A673 (cell line): Measurements from ENCODE around the gene C16orf74. TPM values are rescaled to one million over a fixed set of nuclear protein-coding genes. Genes with fewer than 3 reads are reported as not detected.
A peak's percentile ranks its signal among the peaks of the same experiment; 100 is the strongest.

ENCODE experiments used
- BruUV-seq: library from RNA; stranded (reverse); fragments of 400-500 nt; replicated peaks from 2 replicates; lab custom pipeline; 2021; lab: Mats Ljungman, UMichigan
- CTCF ChIA-PET: fragments of 300-600 bp; sonication (Branson Sonifier 250); formaldehyde crosslinking; loops from one replicate; lab custom pipeline; 2022; ENCODE audit warnings: antibody characterized with exemption; lab: Charles Lee
- POLR2A ChIA-PET: fragments of 300-600 bp; sonication (Branson Sonifier 250); formaldehyde crosslinking; loops from one replicate; lab custom pipeline; 2022; ENCODE audit warnings: antibody characterized with exemption; ENCODE audit not compliant: low non-redundant PET; lab: Charles Lee
- DNase-seq: peaks from one replicate; pipeline ENCODE4 v3.0.0-alpha.2; 2015; ENCODE audit warnings: low spot score
- H3K27ac ChIP-seq: fragments of 200-600 bp; sonication (generic); 2 replicates; pipeline ENCODE4 v1.5.1; 2016; ENCODE audit warnings: mixed run types, low read depth, mild to moderate bottlenecking, mixed read lengths, antibody characterized with exemption, low read length; ENCODE audit not compliant: poor library complexity, severe bottlenecking
- H3K27me3 ChIP-seq: fragments of 200-600 bp; sonication (generic); replicated peaks from 2 replicates; pipeline ENCODE4 v1.6.1; 2017; ENCODE audit warnings: mixed run types, low read depth, mild to moderate bottlenecking, mixed read lengths, antibody characterized with exemption, low read length; ENCODE audit not compliant: insufficient read depth, poor library complexity
- H3K36me3 ChIP-seq: fragments of 200-600 bp; sonication (generic); 2 replicates; pipeline ENCODE4 v1.6.1; 2016; ENCODE audit warnings: mixed run types, mild to moderate bottlenecking, mixed read lengths, antibody characterized with exemption, low read length; ENCODE audit not compliant: insufficient read depth, poor library complexity, severe bottlenecking
- H3K4me1 ChIP-seq: fragments of 200-600 bp; sonication (generic); 2 replicates; pipeline ENCODE4 v1.6.1; 2017; ENCODE audit warnings: mixed run types, mild to moderate bottlenecking, mixed read lengths, antibody characterized with exemption, low read length; ENCODE audit not compliant: insufficient read depth, poor library complexity, severe bottlenecking
- H3K4me3 ChIP-seq: fragments of 200-600 bp; sonication (generic); 2 replicates; pipeline ENCODE4 v1.5.1; 2016; ENCODE audit warnings: low read depth, mixed run types, mild to moderate bottlenecking, mixed read lengths, low read length; ENCODE audit not compliant: poor library complexity, severe bottlenecking
- H3K9me3 ChIP-seq: fragments of 200-600 bp; sonication (generic); 2 replicates; pipeline ENCODE4 v1.6.1; 2016; ENCODE audit warnings: mixed run types, low read depth, mild to moderate bottlenecking, mixed read lengths, antibody characterized with exemption, low read length; ENCODE audit not compliant: poor library complexity, severe bottlenecking
- CTCF ChIP-seq: fragments of 300-800, 200-600 bp; sonication (generic); conservative IDR thresholded peaks from 2 replicates; pipeline ENCODE4 v1.5.1; 2017; ENCODE audit warnings: low read depth, mild to moderate bottlenecking, antibody characterized with exemption, low read length, moderate library complexity, mixed read lengths
- EZH2 ChIP-seq: fragments of 200-600 bp; sonication (generic); IDR thresholded peaks from 2 replicates; pipeline ENCODE4 v1.6.1; 2017; ENCODE audit warnings: borderline replicate concordance, low read depth, mild to moderate bottlenecking, mixed read lengths, antibody characterized with exemption, low read length; ENCODE audit not compliant: poor library complexity, severe bottlenecking
- intact Hi-C: fragments of 100-400 bp; cut with micrococcal nuclease; formaldehyde crosslinking; loops from one replicate; pipeline ENCODE4 v1.10.0; 2022; ENCODE audit not compliant: unreplicated experiment
- total RNA-seq: library from RNA; stranded (reverse); gene quantifications from 2 replicates; pipeline ENCODE4 v1.2.3, GENCODE V29; 2021

Gene C16orf74
- total RNA-seq, 1 experiment from 2014 or later = 3.8 TPM

GRCh38 chr16:85761861-85762260 lies 11.0 kb upstream of the C16orf74 start:
- Histone ChIP-seq H3K4me3 (no peak overlapping the region), H3K27ac (no peak overlapping the region), H3K27me3 (no peaks in the 10 kb centered on the region), H3K9me3 (no peaks in the 10 kb centered on the region), H3K36me3 (no peaks in the 10 kb centered on the region), H3K4me1 (peaks cover 9% of the 10 kb centered on the region)
- ChIA-PET CTCF (no interaction called here), POLR2A (no interaction called here)
- peak; percentile 43 for DNase-seq
- intact Hi-C loops = no loop called here
- no peak for TF ChIP-seq CTCF
- no peak for TF ChIP-seq EZH2
- BruUV-seq = no TSS peak

- no peak overlapping the region for H3K4me3 ChIP-seq
- no peak for DNase-seq
- peak; percentile 57 for TF ChIP-seq CTCF
- TF ChIP-seq EZH2 = no peak
- peaks cover 19% of the 10 kb centered on the region for H3K4me1 ChIP-seq
- H3K36me3 ChIP-seq = no peaks in the 10 kb centered on the region
- ChIA-PET POLR2A (interaction anchor here (0.7 kb wide), 1 partner anchor 184 kb away, joined by 3 read pairs; no protein-coding TSS in a partner anchor), CTCF (no interaction called here)
- H3K9me3 ChIP-seq = no peaks in the 10 kb centered on the region
- intact Hi-C loops = no loop called here
- no peaks in the 10 kb centered on the region for H3K27me3 ChIP-seq
- no peak overlapping the region for H3K27ac ChIP-seq
- BruUV-seq = no TSS peak
Observed at GRCh38 chr16:85759631-85760419, 8.9 kb upstream of the C16orf74 start.

- intact Hi-C loops = no loop called here
- H3K4me3 ChIP-seq = no peak overlapping the region
- POLR2A ChIA-PET = no interaction called here
- no peaks in the 10 kb centered on the region for H3K36me3 ChIP-seq
- no peak for TF ChIP-seq EZH2
- TF ChIP-seq CTCF = no peak
- no peaks in the 10 kb centered on the region for H3K9me3 ChIP-seq
- no peaks in the 10 kb centered on the region for H3K27me3 ChIP-seq
- CTCF ChIA-PET = no interaction called here
- no peak for DNase-seq
- peaks cover 25% of the 10 kb centered on the region for H3K4me1 ChIP-seq
- H3K27ac ChIP-seq = no peak overlapping the region
- BruUV-seq = no TSS peak
Observed at GRCh38 chr16:85759136-85759535, 8.2 kb upstream of the C16orf74 start.
